K562 (cell line): ENCODE results near the gene MAGI3. TPM values are rescaled to one million over a fixed set of nuclear protein-coding genes. Genes with fewer than 3 reads are reported as not detected.

Experiments used
- ATAC-seq: fragments of 200-7000 bp; cut with Tn5 transposase; 3 replicates; pipeline ENCODE4 v1.9.1; 2020; ENCODE audit warnings: moderate library complexity
- BruUV-seq: library from RNA; stranded (reverse); fragments of 400-500 nt; replicated peaks from 2 replicates; lab custom pipeline; 2021; lab: Mats Ljungman, UMichigan
- CTCF ChIA-PET: fragments of 300-600 bp; formaldehyde crosslinking; extraction: SDS; loops from one replicate; lab custom pipeline; 2021; ENCODE audit warnings: low intra/inter-chr PET ratio; lab: Yijun Ruan, JAX
- POLR2A ChIA-PET: fragments of 300-600, 350-650 bp; sonication (Branson Sonifier 250); formaldehyde crosslinking; extraction: SDS; loops from one replicate; lab custom pipeline; 2021; ENCODE audit warnings: antibody characterized with exemption, inconsistent platforms; lab: Yijun Ruan, JAX
- DNase-seq, 4 experiments: peaks; one replicate each; pipeline versions ENCODE4 v3.0.0 to v3.0.0-alpha.2; 2011 to 2018; ENCODE audit warnings: low spot score in 3 of 4, mixed read lengths in 3 of 4; ENCODE audit errors: extremely low read depth in 1 of 4
- FAIRE-seq: peaks from 2 replicates; lab custom pipeline; 2011; peaks lifted over from hg19 to GRCh38; lab: Jason Lieb, UNC
- H2AFZ ChIP-seq: 2 replicates; pipeline ENCODE4 v1.6.0; 2011; ENCODE audit warnings: low read depth, low read length, control low read depth, inconsistent platforms
- H3K27ac ChIP-seq: fragments of 200-600 bp; 3 replicates; pipeline ENCODE4 v1.8.0; 2011; ENCODE audit warnings: low read depth, mild to moderate bottlenecking, control low read depth, inconsistent platforms, low read length, moderate library complexity, mixed read lengths; ENCODE audit errors: extremely low read depth
- H3K27me3 ChIP-seq, 2 experiments: fragments of 300-600 bp in 1 of 2; 2 replicates in 1 of 2; 3 replicates in 1 of 2; pipeline versions ENCODE4 v1.6.0 to v1.8.0; 2011; ENCODE audit warnings: inconsistent platforms in 2 of 2, low read length in 2 of 2, mild to moderate bottlenecking in 1 of 2, mixed read lengths in 1 of 2, moderate library complexity in 1 of 2; ENCODE audit not compliant: control insufficient read depth in 2 of 2, insufficient read depth in 2 of 2
- H3K36me3 ChIP-seq: fragments of 300-600 bp; 3 replicates; pipeline ENCODE4 v1.8.0; 2011; ENCODE audit warnings: mild to moderate bottlenecking, low read length, inconsistent platforms; ENCODE audit not compliant: control insufficient read depth, insufficient read depth
- H3K4me1 ChIP-seq, 2 experiments: fragments of 200-600 bp in 1 of 2; replicated peaks in 1 of 2; 2 replicates in 1 of 2; 3 replicates in 1 of 2; pipeline versions ENCODE4 v1.5.1 to v1.8.0; 2011; ENCODE audit warnings: inconsistent platforms in 2 of 2, low read length in 2 of 2, mild to moderate bottlenecking in 1 of 2, mixed read lengths in 1 of 2, moderate library complexity in 1 of 2; ENCODE audit not compliant: control insufficient read depth in 2 of 2, insufficient read depth in 2 of 2
- H3K4me2 ChIP-seq: 2 replicates; pipeline ENCODE4 v1.6.1; 2011; ENCODE audit warnings: low read length, control low read depth, inconsistent platforms, mixed read lengths; ENCODE audit not compliant: insufficient read depth
- H3K4me3 ChIP-seq: fragments of 200-600 bp; sonication (generic), shearing (Covaris generic); 2 replicates; pipeline ENCODE4 v1.5.1; 2016; ENCODE audit warnings: control low read depth, inconsistent platforms
- H3K79me2 ChIP-seq: fragments of 200-600 bp; 3 replicates; pipeline ENCODE4 v1.8.0; 2011; ENCODE audit warnings: low read length, inconsistent platforms; ENCODE audit not compliant: control insufficient read depth, insufficient read depth
- H3K9ac ChIP-seq, 2 experiments: 2 replicates each; pipeline versions ENCODE4 v1.6.0 to v1.6.1; 2011; ENCODE audit warnings: low read depth in 2 of 2, low read length in 2 of 2, control low read depth in 1 of 2, inconsistent platforms in 1 of 2, mild to moderate bottlenecking in 1 of 2, mixed read lengths in 1 of 2; ENCODE audit not compliant: insufficient read depth in 1 of 2
- H3K9me1 ChIP-seq: one replicate; pipeline ENCODE4 v1.6.0; 2011; ENCODE audit warnings: inconsistent platforms, mild to moderate bottlenecking, low read length, moderate library complexity; ENCODE audit not compliant: control insufficient read depth, insufficient read depth
- H3K9me3 ChIP-seq: replicated peaks from 2 replicates; pipeline ENCODE4 v1.5.1; 2011; ENCODE audit warnings: low read depth, low read length, inconsistent platforms; ENCODE audit not compliant: control insufficient read depth, insufficient read depth
- H4K20me1 ChIP-seq: replicated peaks from 2 replicates; pipeline ENCODE4 v1.6.1; 2011; ENCODE audit warnings: low read length, inconsistent platforms, mixed read lengths; ENCODE audit not compliant: control insufficient read depth, insufficient read depth
- ETS2 ChIP-seq: IDR thresholded peaks from 2 replicates; pipeline ENCODE4 v1.6.1; 2016; ENCODE audit warnings: borderline replicate concordance, missing genetic modification characterization, mild to moderate bottlenecking, moderate library complexity, missing compliant biosample characterization; ENCODE audit not compliant: poor library complexity, severe bottlenecking
- GATA2 ChIP-seq: sonication (generic); formaldehyde crosslinking; IDR thresholded peaks from 2 replicates; pipeline ENCODE4 v1.4.0; 2020; ENCODE audit warnings: mild to moderate bottlenecking, missing genetic modification reagents
- MIER1 ChIP-seq: fragments of 450-650 bp; IDR thresholded peaks from 2 replicates; pipeline ENCODE4 v1.6.1; 2016; ENCODE audit warnings: antibody characterized with exemption, mild to moderate bottlenecking, low read depth
- MTA1 ChIP-seq: fragments of 450-650 bp; IDR thresholded peaks from 2 replicates; pipeline ENCODE4 v1.6.1; 2017; ENCODE audit warnings: borderline replicate concordance
- NUFIP1 ChIP-seq: fragments of 450-650 bp; IDR thresholded peaks from 2 replicates; pipeline ENCODE4 v1.6.1; 2018; ENCODE audit not compliant: partially characterized antibody
- PML ChIP-seq: IDR thresholded peaks from 2 replicates; pipeline ENCODE4 v1.6.1; 2012; ENCODE audit warnings: low read length, inconsistent platforms
- POLR3G ChIP-seq: IDR thresholded peaks from 2 replicates; pipeline ENCODE4 v1.6.1; 2011; ENCODE audit not compliant: insufficient read length, insufficient replicate concordance; ENCODE audit errors: extremely low read depth
- PTTG1 ChIP-seq: fragments of 450-650 bp; IDR thresholded peaks from 2 replicates; pipeline ENCODE4 v1.6.1; 2016; ENCODE audit warnings: low read depth, mild to moderate bottlenecking, missing genetic modification characterization, missing compliant biosample characterization
- RBM17 ChIP-seq: fragments of 200-400 bp; formaldehyde crosslinking; IDR thresholded peaks from 2 replicates; pipeline ENCODE4 v1.6.1; 2017; ENCODE audit warnings: low read depth, mild to moderate bottlenecking, low read length, borderline replicate concordance
- WGBS: fragments of 100-300 bp; shearing (Covaris generic); methylation state at CpG from one replicate; pipeline ENCODE4 v1.1.6; 2016; ENCODE audit warnings: low coverage, mixed read lengths; ENCODE audit not compliant: insufficient coverage; ENCODE audit errors: missing lambda C conversion rate; 5-methylcytosine and 5-hydroxymethylcytosine counted together
- in situ Hi-C: fragments of 300-500 bp; cut with MboI; formaldehyde crosslinking; loops from 4 replicates; pipeline ENCODE4 v1.15.0; 2018; ENCODE audit warnings: inconsistent platforms, mixed read lengths
- intact Hi-C: fragments of 100-400 bp; cut with micrococcal nuclease; formaldehyde crosslinking; loops from 2 replicates; pipeline ENCODE4 v1.14.2; 2022
- polyA plus RNA-seq, 8 experiments: library from polyadenylated mRNA; depleted of rRNA in 4 of 8; stranded (reverse) in 5 of 8; unstranded in 3 of 8; fragments of >200 nt; fragmentation: Nextera tagmentation in 2 of 8; fragmentation: Illumina TruSeq in 1 of 8; extraction: Ambion mirVana in 2 of 8; extraction: Trizol in 1 of 8; gene quantifications; 2 replicates each; pipeline versions ENCODE4 v1.2.1 to v1.2.3, GENCODE V29; 2011 to 2014; ENCODE audit warnings: inconsistent platforms in 1 of 8, missing spikeins in 1 of 8
- total RNA-seq, 7 experiments: library from RNA; depleted of rRNA in 6 of 7; stranded (reverse); fragments of >200 nt in 6 of 7; fragmentation: Illumina TruSeq in 2 of 7; extraction: Trizol in 2 of 7; gene quantifications; 2 replicates each; pipeline versions ENCODE4 v1.2.1 to v1.2.3, GENCODE V29; 2011 to 2021; ENCODE audit warnings: low replicate concordance in 1 of 7
- TF ChIP-seq, protein P1 (sequence below): sonication (generic); formaldehyde crosslinking; IDR thresholded peaks from 2 replicates; pipeline ENCODE4 v1.8.1; 2023; ENCODE audit warnings: mild to moderate bottlenecking, missing genetic modification reagents

The MAGI3 gene
- total and polyA plus RNA-seq, 9 of the 15 experiments (the other 6 are each of a cell fraction or from before 2014, with no cell fraction given), result 1.0 to 8.6 (median 5.5) TPM

DNA sequence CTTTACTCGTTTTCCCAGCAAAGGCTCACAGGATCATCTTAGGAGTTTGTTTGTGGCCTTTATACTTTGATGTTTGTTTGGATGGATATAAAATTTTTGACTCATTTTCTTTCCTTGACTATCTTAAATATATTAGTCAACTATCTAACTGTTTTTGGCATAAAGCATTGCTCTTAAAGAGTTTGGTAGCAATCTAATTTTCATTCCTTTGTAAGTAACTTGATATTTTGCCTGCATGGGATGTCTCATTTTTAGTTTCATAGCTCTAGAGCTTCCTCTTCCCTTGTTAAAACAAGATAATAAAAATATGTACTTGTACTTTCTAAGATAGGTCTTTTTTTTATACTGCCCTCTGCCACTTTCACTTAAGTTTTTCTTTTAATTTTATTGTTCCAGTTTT, 161.9 kb downstream of the MAGI3 start:
- no TSS peak for BruUV-seq
- Histone ChIP-seq H4K20me1 (no peaks in the 10 kb centered on the region), H3K9me3 (no peaks in the 10 kb centered on the region), H3K9ac (no peak overlapping the region), H3K79me2 (no peaks in the 10 kb centered on the region), H3K4me1 (no peaks in the 10 kb centered on the region), H2AFZ (no peak overlapping the region), H3K4me3 (no peak overlapping the region), H3K4me2 (no peak overlapping the region), H3K36me3 (no peaks in the 10 kb centered on the region), H3K27ac (no peak overlapping the region), H3K27me3 (no peaks in the 10 kb centered on the region), H3K9me1 (no peaks in the 10 kb centered on the region)
- ChIA-PET CTCF (no interaction called here), POLR2A (interaction anchor here (1.2 kb wide), 1 partner anchor 149 kb away, joined by 3 read pairs; no protein-coding TSS in a partner anchor)
- TF ChIP-seq ETS2 (tag) (no peak), GATA2 (no peak), MIER1 (no peak), NUFIP1 (no peak), MTA1 (no peak), RBM17 (no peak), POLR3G (no peak), PTTG1 (tag) (no peak), PML (no peak)
- TF ChIP-seq, protein P1, sequence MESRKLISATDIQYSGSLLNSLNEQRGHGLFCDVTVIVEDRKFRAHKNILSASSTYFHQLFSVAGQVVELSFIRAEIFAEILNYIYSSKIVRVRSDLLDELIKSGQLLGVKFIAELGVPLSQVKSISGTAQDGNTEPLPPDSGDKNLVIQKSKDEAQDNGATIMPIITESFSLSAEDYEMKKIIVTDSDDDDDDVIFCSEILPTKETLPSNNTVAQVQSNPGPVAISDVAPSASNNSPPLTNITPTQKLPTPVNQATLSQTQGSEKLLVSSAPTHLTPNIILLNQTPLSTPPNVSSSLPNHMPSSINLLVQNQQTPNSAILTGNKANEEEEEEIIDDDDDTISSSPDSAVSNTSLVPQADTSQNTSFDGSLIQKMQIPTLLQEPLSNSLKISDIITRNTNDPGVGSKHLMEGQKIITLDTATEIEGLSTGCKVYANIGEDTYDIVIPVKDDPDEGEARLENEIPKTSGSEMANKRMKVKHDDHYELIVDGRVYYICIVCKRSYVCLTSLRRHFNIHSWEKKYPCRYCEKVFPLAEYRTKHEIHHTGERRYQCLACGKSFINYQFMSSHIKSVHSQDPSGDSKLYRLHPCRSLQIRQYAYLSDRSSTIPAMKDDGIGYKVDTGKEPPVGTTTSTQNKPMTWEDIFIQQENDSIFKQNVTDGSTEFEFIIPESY (CRISPR knock-in tag), result no peak
- DNase-seq, result no peak
- no peak for ATAC-seq
- WGBS, result 0% methylated on average over 1 of the region's 1 CpG
- FAIRE-seq, result no peak
- in situ Hi-C loops, result no loop called here
- intact Hi-C loops, result no loop called here
